ENCODE results near the gene PDXK.

Gene PDXK

GRCh38 chr21:43764576-43765495 lies 45.9 kb downstream of the PDXK start:
- DNase-seq, result no peak

GRCh38 chr21:43766734-43767497 lies 48.0 kb downstream of the PDXK start:
- no peak for DNase-seq

- no peak for DNase-seq
Measured at GRCh38 chr21:43767498-43767983, 48.6 kb downstream of the PDXK start.

GRCh38 chr21:43767984-43768867 lies 49.3 kb downstream of the PDXK start:
- DNase-seq, result no peak

- no peak for DNase-seq
Measured at GRCh38 chr21:43768868-43769167, 49.9 kb downstream of the PDXK start.

GRCh38 chr21:43769325-43769958 lies 50.5 kb downstream of the PDXK start:
- DNase-seq, result no peak

GRCh38 chr21:43770066-43770655 lies 51.2 kb downstream of the PDXK start:
- DNase-seq, result no peak

GRCh38 chr21:43771199-43771675 lies 52.3 kb downstream of the PDXK start:
- no peak for DNase-seq

- no peak for DNase-seq
Measured at GRCh38 chr21:43771698-43772424, 52.9 kb downstream of the PDXK start.

GRCh38 chr21:43772425-43772821 lies 53.5 kb downstream of the PDXK start:
- DNase-seq, result no peak

GRCh38 chr21:43774163-43774562 lies 55.2 kb downstream of the PDXK start:
- DNase-seq, result no peak

- no peak for DNase-seq
Measured at GRCh38 chr21:43775190-43775589, 56.3 kb downstream of the PDXK start.

GRCh38 chr21:43775795-43776430 lies 57.0 kb downstream of the PDXK start, which contains the start of gene CSTB:
TSS of gene CSTB (minus strand) at chr21:43776308. CDS start at chr21:43776269, 39 bp downstream.
- DNase-seq, result peak; percentile 84

GRCh38 chr21:43777953-43778352 lies 59.0 kb downstream of the PDXK start:
- no peak for DNase-seq

- DNase-seq, result peak; percentile 33
Measured at GRCh38 chr21:43778469-43779335, 59.8 kb downstream of the PDXK start.

- DNase-seq, result no peak
Measured at GRCh38 chr21:43779660-43780059, 60.7 kb downstream of the PDXK start.

- no peak for DNase-seq
Measured at GRCh38 chr21:43781846-43782245, 62.9 kb downstream of the PDXK start.

GRCh38 chr21:43782431-43783097 lies 63.6 kb downstream of the PDXK start:
- DNase-seq, result peak; percentile 34

All from activated CD4-positive, alpha-beta T cell treated with anti-CD3 and anti-CD28 coated beads, Interleukin-2, amount 50 U/mL, for 16 hours (primary cell).